ENCODE results near the gene C19orf33.

GRCh38 chr19:38304352-38304865, 358 bp downstream of the C19orf33 start:
- TF ChIP-seq, protein P1, sequence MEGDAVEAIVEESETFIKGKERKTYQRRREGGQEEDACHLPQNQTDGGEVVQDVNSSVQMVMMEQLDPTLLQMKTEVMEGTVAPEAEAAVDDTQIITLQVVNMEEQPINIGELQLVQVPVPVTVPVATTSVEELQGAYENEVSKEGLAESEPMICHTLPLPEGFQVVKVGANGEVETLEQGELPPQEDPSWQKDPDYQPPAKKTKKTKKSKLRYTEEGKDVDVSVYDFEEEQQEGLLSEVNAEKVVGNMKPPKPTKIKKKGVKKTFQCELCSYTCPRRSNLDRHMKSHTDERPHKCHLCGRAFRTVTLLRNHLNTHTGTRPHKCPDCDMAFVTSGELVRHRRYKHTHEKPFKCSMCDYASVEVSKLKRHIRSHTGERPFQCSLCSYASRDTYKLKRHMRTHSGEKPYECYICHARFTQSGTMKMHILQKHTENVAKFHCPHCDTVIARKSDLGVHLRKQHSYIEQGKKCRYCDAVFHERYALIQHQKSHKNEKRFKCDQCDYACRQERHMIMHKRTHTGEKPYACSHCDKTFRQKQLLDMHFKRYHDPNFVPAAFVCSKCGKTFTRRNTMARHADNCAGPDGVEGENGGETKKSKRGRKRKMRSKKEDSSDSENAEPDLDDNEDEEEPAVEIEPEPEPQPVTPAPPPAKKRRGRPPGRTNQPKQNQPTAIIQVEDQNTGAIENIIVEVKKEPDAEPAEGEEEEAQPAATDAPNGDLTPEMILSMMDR (IDR thresholded peaks at IDR 0.05 in 8 of 11, conservative IDR thresholded peaks at IDR 0.05 in 3 of 11): no peak
- no peak for TF ChIP-seq POLR2A (IDR thresholded peaks at IDR 0.05)

Measured in spleen (tissue), 7 donors.